NCI-H345 treated with DMSO at 0.1 percent for 48 hours (cell line): ENCODE data around the gene TUBB2B.

ENCODE experiments used
- DNase-seq: peaks from one replicate; lab custom pipeline; 2025; ENCODE audit not compliant: unreplicated experiment; lab: John Stamatoyannopoulos, UW

TUBB2B gene

GRCh38 chr6:3227363-3228045, at the start of gene TUBB2B:
Gene TUBB2B (minus strand): TSS chr6:3227653. CDS start chr6:3227543, 110 bp downstream.
- DNase-seq: peak; percentile 29

DNA sequence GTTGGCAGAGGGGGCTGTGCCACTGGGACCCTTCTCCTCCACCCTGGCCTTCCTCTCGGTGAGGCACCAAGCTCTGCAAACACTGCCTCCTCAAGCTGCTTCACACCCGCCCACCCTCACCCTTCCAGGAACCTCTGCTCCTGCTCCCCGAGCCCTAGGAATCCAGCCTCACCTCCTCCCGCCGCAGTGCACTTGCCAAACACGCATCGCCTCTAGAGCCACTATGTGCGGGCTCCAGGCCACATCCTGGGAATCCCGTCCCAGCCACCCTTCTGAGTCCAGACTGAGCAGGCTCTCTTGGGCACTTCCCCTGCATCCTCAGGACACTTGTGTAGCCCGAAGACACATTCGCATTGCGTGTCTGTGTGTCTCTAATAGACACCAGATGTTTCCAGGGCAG, 49.8 kb upstream of the TUBB2B start:
- DNase-seq: no peak

GRCh38 chr6:3276174-3277167, 49.0 kb upstream of the TUBB2B start:
- no peak for DNase-seq

DNA sequence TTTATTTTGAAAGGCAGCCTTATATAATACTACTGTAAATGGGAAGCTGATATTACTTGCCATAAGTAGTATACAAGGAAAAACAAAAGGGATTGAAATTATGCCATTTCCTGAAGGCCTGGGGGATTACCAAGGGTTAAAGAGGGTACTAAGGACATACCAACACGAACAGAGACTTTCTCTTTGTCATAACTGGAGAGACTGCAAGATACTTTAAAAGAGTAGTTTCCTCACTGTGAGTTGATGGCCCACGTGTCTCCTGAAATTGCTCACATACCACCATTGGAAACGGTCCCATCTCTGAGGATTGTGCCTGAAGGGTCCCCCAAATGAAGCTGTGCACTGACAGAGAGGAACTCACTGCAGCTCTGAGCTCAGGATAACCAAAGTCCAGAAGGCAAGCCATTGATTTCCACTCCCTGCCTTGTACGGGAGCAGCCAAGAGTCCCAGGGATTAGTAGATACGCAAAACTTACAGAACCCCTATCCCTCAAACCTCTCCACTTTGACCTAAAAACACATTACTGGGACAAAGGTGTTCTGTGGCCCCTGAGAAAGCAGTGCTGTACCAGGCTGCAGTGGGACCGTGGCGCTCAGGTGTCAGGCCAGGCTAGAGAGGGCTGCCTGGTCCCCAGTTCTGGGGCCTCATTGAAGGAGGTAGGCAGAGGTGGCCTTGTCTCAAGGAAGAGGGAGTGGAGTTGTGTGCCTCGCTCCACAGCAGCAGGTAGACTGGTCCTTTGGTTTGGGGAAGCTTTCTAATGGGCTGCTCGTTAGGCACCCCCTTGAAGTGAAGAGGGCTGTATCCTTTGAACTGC, 46.5 kb upstream of the TUBB2B start:
- no peak for DNase-seq

GRCh38 chr6:3272911-3273547, 45.6 kb upstream of the TUBB2B start:
- DNase-seq: no peak

DNA sequence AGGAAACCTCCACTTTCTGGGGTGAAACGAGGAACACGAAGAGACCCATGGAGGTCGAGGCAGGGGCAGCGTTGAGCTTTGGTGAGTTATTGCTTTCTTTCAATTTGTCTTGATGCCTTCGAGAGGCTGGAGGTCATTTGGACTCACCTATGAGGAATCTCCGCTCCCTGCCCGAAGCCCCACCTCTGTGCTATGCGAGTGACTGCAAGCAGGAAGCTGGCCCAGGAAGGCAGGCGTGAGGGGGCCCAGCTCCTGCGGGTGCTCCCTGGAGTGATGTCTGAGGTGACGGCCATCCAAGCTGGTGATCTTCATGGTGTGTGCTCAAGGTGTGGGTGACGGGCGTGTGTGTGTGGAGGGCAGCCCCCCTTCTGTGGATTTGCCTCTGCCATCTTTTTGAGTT, 44.3 kb upstream of the TUBB2B start:
- DNase-seq: no peak

DNA sequence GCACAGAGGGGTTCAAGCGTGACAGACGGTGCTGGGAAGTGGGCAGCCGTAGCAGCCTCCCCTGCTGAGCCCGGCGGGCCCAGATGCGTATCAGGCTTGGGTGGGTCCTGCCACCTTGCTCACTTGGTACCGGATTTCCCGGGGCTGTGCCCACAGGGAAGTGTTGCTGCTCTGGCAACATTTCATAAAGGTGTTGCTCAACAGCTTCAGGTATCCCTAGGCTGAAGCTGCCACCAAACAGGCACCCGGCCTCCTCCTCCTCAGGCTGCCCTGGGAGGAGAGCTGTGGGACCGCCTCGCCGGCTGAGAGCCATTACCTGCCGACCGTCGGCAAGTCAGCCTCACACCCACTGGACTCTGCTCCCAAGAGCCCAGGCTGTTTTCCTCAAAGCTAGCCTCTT, 42.8 kb upstream of the TUBB2B start:
- no peak for DNase-seq

- DNase-seq: no peak
These were observed 42.0 kb upstream of the TUBB2B start for GRCh38 chr6:3269281-3269975.

- DNase-seq: no peak
These were observed 41.2 kb upstream of the TUBB2B start for GRCh38 chr6:3268680-3269079.

GRCh38 chr6:3267162-3267561, 39.7 kb upstream of the TUBB2B start:
- no peak for DNase-seq

DNA sequence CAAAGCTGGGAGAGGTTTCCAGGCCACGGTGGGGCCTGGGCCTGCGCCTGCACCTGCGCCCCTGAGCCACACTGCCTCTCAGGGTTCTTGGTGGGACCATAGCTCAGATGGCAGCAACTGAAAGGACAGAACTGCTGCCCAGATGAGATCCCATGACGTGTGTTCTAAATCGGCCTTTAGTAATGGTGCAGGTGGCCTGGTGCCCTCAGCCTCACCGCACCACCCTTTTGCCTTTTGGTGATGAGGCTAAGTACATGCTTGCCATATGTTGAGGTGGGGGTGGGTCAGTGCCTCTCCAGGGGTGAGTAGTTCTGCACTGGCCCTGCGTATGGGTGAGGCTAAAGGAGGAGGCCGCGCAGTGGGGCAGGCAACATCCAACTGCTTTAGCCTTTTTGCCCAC, 38.7 kb upstream of the TUBB2B start:
- DNase-seq: no peak

DNA sequence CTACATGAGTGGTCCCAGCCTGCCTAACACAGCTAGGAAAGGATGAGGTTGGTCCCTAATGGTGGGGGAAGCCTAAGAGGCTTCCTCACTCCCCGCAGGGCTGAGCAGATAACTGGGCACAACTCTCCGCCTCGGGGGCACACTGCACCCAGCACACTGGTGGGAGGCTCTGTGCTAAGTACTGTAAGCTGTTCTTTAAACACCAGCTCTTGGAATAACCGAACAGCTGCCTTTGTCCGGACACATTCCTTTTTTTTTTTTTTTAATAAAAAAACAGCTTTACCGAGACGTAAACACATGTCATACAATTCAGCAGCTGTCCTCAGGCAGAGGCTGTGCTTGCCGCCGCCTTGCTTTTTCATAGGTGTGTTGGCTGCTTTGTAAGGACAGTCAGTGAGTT, 38.2 kb upstream of the TUBB2B start:
- no peak for DNase-seq

DNA sequence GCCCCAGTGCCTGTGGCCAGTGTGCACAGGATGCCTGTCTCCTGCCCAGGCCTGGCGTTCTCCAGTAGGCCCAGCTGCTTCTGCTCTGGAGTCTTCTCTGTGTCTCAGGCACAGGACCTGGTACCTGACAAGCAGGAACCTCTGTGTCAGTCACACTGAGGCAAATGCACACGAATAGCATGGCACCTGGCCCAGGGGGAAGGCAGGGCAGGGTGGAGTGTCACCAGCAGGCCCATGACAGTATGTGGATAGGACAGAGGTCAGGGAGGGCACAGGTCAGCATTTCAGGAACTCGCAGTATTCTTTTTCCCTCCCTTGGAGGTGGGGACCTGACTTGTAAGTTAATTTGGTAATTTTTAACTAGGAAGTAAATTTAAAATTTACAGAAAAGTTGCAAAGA, 36.9 kb upstream of the TUBB2B start:
- no peak for DNase-seq

DNA sequence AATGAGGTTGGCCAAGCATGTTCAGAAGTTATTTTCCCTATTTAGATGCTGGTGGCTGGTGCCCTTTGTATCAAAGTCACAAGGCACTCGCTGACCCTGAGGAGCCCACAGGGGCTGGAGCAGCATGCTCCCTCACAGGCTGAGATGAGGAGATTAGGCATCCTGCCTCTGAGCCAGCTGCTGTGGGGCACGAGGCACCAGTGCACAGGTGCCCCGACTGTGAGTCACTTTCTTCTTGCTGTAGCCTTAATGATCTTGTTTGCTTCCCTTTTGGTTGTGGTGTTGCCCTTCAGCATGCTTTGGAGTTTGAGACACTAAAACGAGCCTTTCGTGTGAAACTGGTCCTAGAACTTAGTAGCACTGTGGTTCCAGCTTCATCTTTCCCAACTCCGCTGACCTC, 35.6 kb upstream of the TUBB2B start:
- DNase-seq: no peak

GRCh38 chr6:3261921-3262320, 34.5 kb upstream of the TUBB2B start:
- no peak for DNase-seq

- DNase-seq: no peak
These were observed 34.0 kb upstream of the TUBB2B start for GRCh38 chr6:3261518-3261820.

- no peak for DNase-seq
These were observed 33.5 kb upstream of the TUBB2B start for GRCh38 chr6:3260772-3261517.

GRCh38 chr6:3260296-3260695, 32.8 kb upstream of the TUBB2B start:
- no peak for DNase-seq

- no peak for DNase-seq
These were observed 32.1 kb upstream of the TUBB2B start for GRCh38 chr6:3259491-3259958.
